H9 (cell line): ENCODE data around the gene SFXN5. TPM values are rescaled to one million over a fixed set of nuclear protein-coding genes. Genes with fewer than 3 reads are reported as not detected.

Source experiments
- DNase-seq: peaks from one replicate; pipeline ENCODE4 v3.0.0-alpha.2; 2017
- H2AFZ ChIP-seq: one replicate; pipeline ENCODE4 v1.6.1; 2013; ENCODE audit warnings: mild to moderate bottlenecking, low read length, control low read depth, moderate library complexity
- H2AK5ac ChIP-seq: 2 replicates; pipeline ENCODE4 v1.6.1; 2013; ENCODE audit warnings: low read length, control low read depth, mixed read lengths; ENCODE audit not compliant: insufficient read length
- H2BK120ac ChIP-seq: one replicate; pipeline ENCODE4 v1.6.1; 2013; ENCODE audit warnings: low read depth, mild to moderate bottlenecking, low read length, control low read depth, inconsistent platforms; ENCODE audit not compliant: poor library complexity, severe bottlenecking
- H2BK12ac ChIP-seq: 2 replicates; pipeline ENCODE4 v1.6.1; 2013; ENCODE audit warnings: low read length, control low read depth, mixed read lengths, low read depth; ENCODE audit not compliant: insufficient read length
- H2BK15ac ChIP-seq: 2 replicates; pipeline ENCODE4 v1.6.1; 2013; ENCODE audit warnings: low read depth, low read length, control low read depth
- H2BK20ac ChIP-seq: one replicate; pipeline ENCODE4 v1.6.1; 2013; ENCODE audit warnings: low read depth, mild to moderate bottlenecking, low read length, control low read depth, inconsistent platforms; ENCODE audit not compliant: poor library complexity, severe bottlenecking
- H2BK5ac ChIP-seq: 2 replicates; pipeline ENCODE4 v1.6.1; 2013; ENCODE audit warnings: low read length, control low read depth, mixed read lengths; ENCODE audit not compliant: insufficient read length
- H3K14ac ChIP-seq: 2 replicates; pipeline ENCODE4 v1.6.1; 2013; ENCODE audit warnings: low read length, control low read depth; ENCODE audit not compliant: insufficient read depth
- H3K18ac ChIP-seq: 2 replicates; pipeline ENCODE4 v1.6.1; 2013; ENCODE audit warnings: low read depth, mild to moderate bottlenecking, mixed read lengths, low read length, control low read depth; ENCODE audit not compliant: insufficient read length
- H3K23ac ChIP-seq: 2 replicates; pipeline ENCODE4 v1.6.1; 2013; ENCODE audit warnings: low read length, control low read depth, mixed read lengths, low read depth; ENCODE audit not compliant: insufficient read length
- H3K23me2 ChIP-seq: 2 replicates; pipeline ENCODE4 v1.6.1; 2013; ENCODE audit warnings: low read depth, mild to moderate bottlenecking, mixed read lengths, low read length, control low read depth; ENCODE audit not compliant: insufficient read length, poor library complexity, severe bottlenecking
- H3K27ac ChIP-seq: 2 replicates; pipeline ENCODE4 v1.5.1; 2013; ENCODE audit warnings: low read length, control low read depth, mixed read lengths, low read depth; ENCODE audit not compliant: insufficient read length
- H3K27me3 ChIP-seq: 2 replicates; pipeline ENCODE4 v1.6.1; 2013; ENCODE audit warnings: low read length, control low read depth, inconsistent platforms; ENCODE audit not compliant: insufficient read depth
- H3K4ac ChIP-seq: 2 replicates; pipeline ENCODE4 v1.6.1; 2013; ENCODE audit warnings: low read depth, mild to moderate bottlenecking, control low read depth, inconsistent platforms, low read length, moderate library complexity
- H3K4me1 ChIP-seq: 2 replicates; pipeline ENCODE4 v1.6.1; 2013; ENCODE audit warnings: low read length, control low read depth, inconsistent platforms; ENCODE audit not compliant: insufficient read depth
- H3K4me2 ChIP-seq: 2 replicates; pipeline ENCODE4 v1.6.1; 2013; ENCODE audit warnings: low read length, control low read depth, mixed read lengths; ENCODE audit not compliant: insufficient read length, insufficient read depth
- H3K56ac ChIP-seq: 2 replicates; pipeline ENCODE4 v1.6.1; 2013; ENCODE audit warnings: low read depth, mild to moderate bottlenecking, mixed read lengths, low read length, control low read depth; ENCODE audit not compliant: insufficient read length
- H3K79me1 ChIP-seq: 2 replicates; pipeline ENCODE4 v1.6.1; 2013; ENCODE audit warnings: low read depth, mild to moderate bottlenecking, moderate library complexity, low read length, control low read depth, inconsistent platforms; ENCODE audit not compliant: insufficient read depth, poor library complexity, severe bottlenecking
- H3K79me2 ChIP-seq: 2 replicates; pipeline ENCODE4 v1.6.1; 2013; ENCODE audit warnings: low read length, control low read depth, inconsistent platforms; ENCODE audit not compliant: insufficient read depth
- H3K9ac ChIP-seq: 2 replicates; pipeline ENCODE4 v1.6.1; 2013; ENCODE audit warnings: low read length, control low read depth, mixed read lengths; ENCODE audit not compliant: insufficient read length; ENCODE audit errors: extremely low read depth
- H3K9me3 ChIP-seq: one replicate; pipeline ENCODE4 v1.6.1; 2013; ENCODE audit warnings: low read depth, low read length, inconsistent platforms; ENCODE audit not compliant: control insufficient read depth
- H3T11ph ChIP-seq: one replicate; pipeline ENCODE4 v1.6.1; 2013; ENCODE audit warnings: mild to moderate bottlenecking, low read length, control low read depth, inconsistent platforms
- H4K20me1 ChIP-seq: one replicate; pipeline ENCODE4 v1.6.1; 2013; ENCODE audit not compliant: control insufficient read depth, insufficient read length, insufficient read depth
- H4K5ac ChIP-seq: 2 replicates; pipeline ENCODE4 v1.6.1; 2013; ENCODE audit warnings: low read depth, mild to moderate bottlenecking, mixed read lengths, low read length, control low read depth; ENCODE audit not compliant: insufficient read length
- H4K8ac ChIP-seq: replicated peaks from 2 replicates; pipeline ENCODE4 v1.6.1; 2013; ENCODE audit warnings: low read length, control low read depth, mixed read lengths, low read depth; ENCODE audit not compliant: insufficient read length
- H4K91ac ChIP-seq: 2 replicates; pipeline ENCODE4 v1.6.1; 2013; ENCODE audit warnings: low read depth, mild to moderate bottlenecking, moderate library complexity, mixed read lengths, low read length, control low read depth; ENCODE audit not compliant: insufficient read length
- H3K27ac Mint-ChIP-seq, 3 experiments: 2 replicates in 2 of 3; 3 replicates in 1 of 3; pipeline ENCODE4 v1.8.0; 2020 to 2021; ENCODE audit warnings: mixed read lengths in 3 of 3, mild to moderate bottlenecking in 1 of 3, moderate library complexity in 1 of 3
- H3K27me3 Mint-ChIP-seq: 2 replicates; pipeline ENCODE4 v1.8.0; 2021; ENCODE audit warnings: low read depth, mild to moderate bottlenecking, moderate library complexity, mixed read lengths
- H3K36me3 Mint-ChIP-seq, 3 experiments: 2 replicates in 2 of 3; 3 replicates in 1 of 3; pipeline ENCODE4 v1.8.0; 2020 to 2021; ENCODE audit warnings: low read depth in 3 of 3, mixed read lengths in 3 of 3; ENCODE audit not compliant: insufficient read depth in 1 of 3
- H3K4me1 Mint-ChIP-seq, 2 experiments: 2 replicates each; pipeline ENCODE4 v1.8.0; 2020; ENCODE audit warnings: mixed read lengths in 2 of 2
- H3K4me3 Mint-ChIP-seq, 2 experiments: 2 replicates in 1 of 2; 3 replicates in 1 of 2; pipeline ENCODE4 v1.8.0; 2020 to 2021; ENCODE audit warnings: mild to moderate bottlenecking in 2 of 2, mixed read lengths in 2 of 2, moderate library complexity in 1 of 2
- H3K9me3 Mint-ChIP-seq, 2 experiments: 2 replicates in 1 of 2; 3 replicates in 1 of 2; pipeline ENCODE4 v1.8.0; 2020; ENCODE audit warnings: mild to moderate bottlenecking in 2 of 2, mixed read lengths in 2 of 2, moderate library complexity in 1 of 2
- WGBS: extraction: QIAGEN DNeasy Blood & Tissue Kit; methylation state at CpG from one replicate; pipeline ENCODE4 v1.1.7; 2013; ENCODE audit warnings: missing lambda C conversion rate, low lambda C conversion rate, mixed read lengths; ENCODE audit not compliant: insufficient read length; ENCODE audit errors: extremely low coverage; 5-methylcytosine and 5-hydroxymethylcytosine counted together
- total RNA-seq: library from RNA; stranded (reverse); gene quantifications from 2 replicates; pipeline ENCODE4 v1.2.1, GENCODE V29; 2021
- TF ChIP-seq, protein P1 (sequence below): fragments of 200-600 bp; sonication (generic); conservative IDR thresholded peaks from 3 replicates; pipeline ENCODE4 v1.8.0; 2021; ENCODE audit warnings: antibody characterized with exemption, mild to moderate bottlenecking

SFXN5 gene
- total RNA-seq, 1 experiment from 2014 or later, result 30.9 TPM

DNA sequence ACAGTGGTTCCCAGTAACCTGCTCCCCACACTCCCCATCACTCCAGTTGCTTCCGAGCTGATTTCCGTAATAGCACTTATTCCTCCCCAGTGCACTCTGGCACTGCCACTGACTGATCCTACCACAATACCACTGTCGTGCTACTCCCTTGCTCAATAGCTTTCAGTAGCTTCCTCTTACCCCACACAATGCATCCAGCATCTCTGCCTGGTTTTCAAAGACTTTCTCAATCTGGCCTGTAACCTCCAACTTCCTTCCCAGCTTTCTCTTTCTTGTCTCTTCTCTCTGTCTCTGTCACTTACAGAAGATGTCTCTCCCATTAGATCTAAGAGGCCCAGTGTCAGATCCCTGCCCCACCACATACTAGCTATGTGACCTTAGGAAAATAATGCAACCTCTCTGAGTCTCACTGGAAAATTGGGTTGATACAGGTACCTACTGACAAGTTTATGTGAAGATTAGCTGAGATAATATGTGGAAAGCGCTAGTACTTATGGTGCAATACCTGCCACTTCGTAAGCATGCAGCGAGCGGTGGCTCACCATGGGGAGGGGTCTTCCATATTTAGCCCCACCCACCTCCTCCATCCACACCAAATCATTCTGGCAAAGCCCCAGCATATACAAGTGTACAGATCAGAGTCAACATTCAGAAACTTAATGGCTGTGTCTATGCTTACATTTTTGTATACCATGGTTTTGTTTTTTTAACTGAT lies 36.7 kb downstream of the SFXN5 start:
- Mint-ChIP-seq H3K27ac (no peak overlapping the region; a peak in 1 of 7 replicates), H3K36me3 (peaks cover 0 to 8% (median 7%) of the 10 kb centered on the region in 3 experiments; a peak in 3 of 7 replicates), H3K4me3 (no peak overlapping the region), H3K9me3 (no peaks in the 10 kb centered on the region), H3K4me1 (peaks cover 14 to 21% of the 10 kb centered on the region in 2 experiments), H3K27me3 (no peaks in the 10 kb centered on the region)
- no peak overlapping the region for H3K23ac ChIP-seq
- no peak for DNase-seq
- H2AFZ ChIP-seq, result no peak overlapping the region
- WGBS, result no CpG with 5 or more reads among the region's 7 CpGs
- H2BK5ac ChIP-seq, result no peak overlapping the region
- H3K56ac ChIP-seq, result no peak overlapping the region
- H3K4me2 ChIP-seq, result no peak overlapping the region
- H3K18ac ChIP-seq, result no peak overlapping the region
- H3K9ac ChIP-seq, result no peak overlapping the region
- H2AK5ac ChIP-seq, result no peak overlapping the region
- no peak overlapping the region for H4K8ac ChIP-seq
- H4K5ac ChIP-seq, result no peak overlapping the region
- no peak overlapping the region for H4K91ac ChIP-seq
- H3T11ph ChIP-seq, result no peak overlapping the region
- H3K23me2 ChIP-seq, result no peaks in the 10 kb centered on the region
- no peak overlapping the region for H3K4ac ChIP-seq
- H3K79me1 ChIP-seq, result no peaks in the 10 kb centered on the region
- H3K27ac ChIP-seq, result no peak overlapping the region
- no peak overlapping the region for H2BK120ac ChIP-seq
- H2BK20ac ChIP-seq, result no peak overlapping the region
- H3K79me2 ChIP-seq, result no peaks in the 10 kb centered on the region
- no peaks in the 10 kb centered on the region; the same call in 1 of the 2 replicates for H3K4me1 ChIP-seq
- H2BK12ac ChIP-seq, result no peak overlapping the region
- no peak overlapping the region for H2BK15ac ChIP-seq
- no peaks in the 10 kb centered on the region for H3K27me3 ChIP-seq
- no peaks in the 10 kb centered on the region for H4K20me1 ChIP-seq
- TF ChIP-seq, protein P1, sequence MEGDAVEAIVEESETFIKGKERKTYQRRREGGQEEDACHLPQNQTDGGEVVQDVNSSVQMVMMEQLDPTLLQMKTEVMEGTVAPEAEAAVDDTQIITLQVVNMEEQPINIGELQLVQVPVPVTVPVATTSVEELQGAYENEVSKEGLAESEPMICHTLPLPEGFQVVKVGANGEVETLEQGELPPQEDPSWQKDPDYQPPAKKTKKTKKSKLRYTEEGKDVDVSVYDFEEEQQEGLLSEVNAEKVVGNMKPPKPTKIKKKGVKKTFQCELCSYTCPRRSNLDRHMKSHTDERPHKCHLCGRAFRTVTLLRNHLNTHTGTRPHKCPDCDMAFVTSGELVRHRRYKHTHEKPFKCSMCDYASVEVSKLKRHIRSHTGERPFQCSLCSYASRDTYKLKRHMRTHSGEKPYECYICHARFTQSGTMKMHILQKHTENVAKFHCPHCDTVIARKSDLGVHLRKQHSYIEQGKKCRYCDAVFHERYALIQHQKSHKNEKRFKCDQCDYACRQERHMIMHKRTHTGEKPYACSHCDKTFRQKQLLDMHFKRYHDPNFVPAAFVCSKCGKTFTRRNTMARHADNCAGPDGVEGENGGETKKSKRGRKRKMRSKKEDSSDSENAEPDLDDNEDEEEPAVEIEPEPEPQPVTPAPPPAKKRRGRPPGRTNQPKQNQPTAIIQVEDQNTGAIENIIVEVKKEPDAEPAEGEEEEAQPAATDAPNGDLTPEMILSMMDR, result no peak
- no peak overlapping the region for H3K14ac ChIP-seq
- no peaks in the 10 kb centered on the region for H3K9me3 ChIP-seq
